GM23338 (cell line): ENCODE results near the gene SPATA31D4. TPM values are rescaled to one million over a fixed set of nuclear protein-coding genes. Genes with fewer than 3 reads are reported as not detected.

Experiments
- ATAC-seq: fragments of 200-7000 bp; cut with Tn5 transposase; 3 replicates; pipeline ENCODE4 v1.9.1; 2020
- DNase-seq: peaks from one replicate; pipeline ENCODE4 v3.0.0-alpha.2; 2015; ENCODE audit warnings: low spot score
- H2AFZ ChIP-seq: fragments of 200-600 bp; sonication (generic); 2 replicates; pipeline ENCODE4 v1.8.0; 2016; ENCODE audit warnings: antibody characterized with exemption, mild to moderate bottlenecking, moderate library complexity
- H3F3A ChIP-seq: fragments of 200-600 bp; sonication (generic); replicated peaks from 2 replicates; pipeline ENCODE4 v1.8.0; 2017; ENCODE audit warnings: antibody characterized with exemption, mixed run types, low read depth
- H3K27ac ChIP-seq: fragments of 200-600 bp; sonication (generic); 2 replicates; pipeline ENCODE4 v1.6.1; 2016; ENCODE audit warnings: low read depth
- H3K27me3 ChIP-seq: fragments of 200-600 bp; sonication (generic); 2 replicates; pipeline ENCODE4 v1.8.0; 2016; ENCODE audit warnings: mild to moderate bottlenecking, mixed run types, moderate library complexity; ENCODE audit not compliant: insufficient read depth
- H3K36me3 ChIP-seq: fragments of 200-600 bp; sonication (generic); 2 replicates; pipeline ENCODE4 v1.8.0; 2016; ENCODE audit warnings: mild to moderate bottlenecking; ENCODE audit not compliant: insufficient read depth
- H3K4me1 ChIP-seq: fragments of 200-600 bp; sonication (generic); 2 replicates; pipeline ENCODE4 v1.8.0; 2016; ENCODE audit warnings: mild to moderate bottlenecking, moderate library complexity; ENCODE audit not compliant: insufficient read depth
- H3K4me2 ChIP-seq: fragments of 200-600 bp; sonication (generic); 2 replicates; pipeline ENCODE4 v1.7.1; 2017; ENCODE audit warnings: mixed run types
- H3K4me3 ChIP-seq: fragments of 200-600 bp; sonication (generic); 2 replicates; pipeline ENCODE4 v1.6.1; 2016; ENCODE audit warnings: mixed run types
- H3K79me2 ChIP-seq: fragments of 200-600 bp; sonication (generic); replicated peaks from 2 replicates; pipeline ENCODE4 v1.8.0; 2017; ENCODE audit warnings: mild to moderate bottlenecking; ENCODE audit not compliant: insufficient read depth
- H3K9me2 ChIP-seq: fragments of 200-600 bp; sonication (generic); 2 replicates; pipeline ENCODE4 v1.8.0; 2017; ENCODE audit not compliant: insufficient read depth
- H4K20me1 ChIP-seq: fragments of 200-600 bp; sonication (generic); replicated peaks from 2 replicates; pipeline ENCODE4 v1.8.0; 2017; ENCODE audit warnings: mild to moderate bottlenecking; ENCODE audit not compliant: insufficient read depth
- H3K27ac Mint-ChIP-seq: 2 replicates; pipeline ENCODE4 v1.8.0; 2020; ENCODE audit warnings: inconsistent platforms, mild to moderate bottlenecking, moderate library complexity, mixed read lengths
- H3K27me3 Mint-ChIP-seq: 3 replicates; pipeline ENCODE4 v1.8.0; 2022; ENCODE audit warnings: low read depth, mild to moderate bottlenecking, moderate library complexity, mixed read lengths, inconsistent platforms; ENCODE audit not compliant: insufficient read depth, poor library complexity
- H3K36me3 Mint-ChIP-seq: 3 replicates; pipeline ENCODE4 v1.8.0; 2021; ENCODE audit warnings: low read depth, mild to moderate bottlenecking, inconsistent platforms, moderate library complexity, mixed read lengths
- H3K4me1 Mint-ChIP-seq: 3 replicates; pipeline ENCODE4 v1.8.0; 2020; ENCODE audit warnings: mild to moderate bottlenecking, inconsistent platforms, mixed read lengths
- H3K4me3 Mint-ChIP-seq: 3 replicates; pipeline ENCODE4 v1.8.0; 2021; ENCODE audit warnings: moderate library complexity, mild to moderate bottlenecking, inconsistent platforms, mixed read lengths
- H3K9me3 Mint-ChIP-seq: 3 replicates; pipeline ENCODE4 v1.8.0; 2020; ENCODE audit warnings: moderate library complexity, mild to moderate bottlenecking, inconsistent platforms, mixed read lengths
- CREB1 ChIP-seq: fragments of 250-450 bp; sonication (Bioruptor Pico); IDR thresholded peaks from 2 replicates; pipeline ENCODE4 v1.5.0; 2020; ENCODE audit warnings: low read depth, mild to moderate bottlenecking, moderate library complexity
- EZH2phosphoT487 ChIP-seq: fragments of 200-600 bp; sonication (generic); IDR thresholded peaks from one replicate; pipeline ENCODE4 v1.8.1; 2018; ENCODE audit warnings: antibody characterized with exemption; ENCODE audit not compliant: unreplicated experiment
- NANOG ChIP-seq: IDR thresholded peaks from 2 replicates; pipeline ENCODE4 v1.6.1; 2016; ENCODE audit warnings: antibody characterized with exemption, borderline replicate concordance
- ZNF114 ChIP-seq: fragments of 250-450 bp; sonication (Bioruptor Pico); IDR thresholded peaks from 2 replicates; pipeline ENCODE4 v1.5.0; 2020; ENCODE audit warnings: mild to moderate bottlenecking, moderate library complexity
- ZNF331 ChIP-seq: fragments of 250-450 bp; sonication (Bioruptor Pico); IDR thresholded peaks from 2 replicates; pipeline ENCODE4 v1.5.0; 2020; ENCODE audit warnings: low read depth, mild to moderate bottlenecking, moderate library complexity
- polyA plus RNA-seq: library from polyadenylated mRNA; unstranded; fragments of >200 nt; fragmentation: Nextera tagmentation; extraction: Ambion mirVana; gene quantifications from 2 replicates; pipeline ENCODE4 v1.2.1, GENCODE V29; 2016
- total RNA-seq: library from RNA; depleted of rRNA; stranded (reverse); fragments of >200 nt; shearing (Covaris generic); gene quantifications from 2 replicates; pipeline ENCODE4 v1.2.3, GENCODE V29; 2014
- TF ChIP-seq, protein P1 (sequence below): IDR thresholded peaks from one replicate; pipeline ENCODE4 v1.6.1; 2018; ENCODE audit warnings: antibody characterized with exemption; ENCODE audit not compliant: unreplicated experiment
- TF ChIP-seq, protein P2 (sequence below): fragments of 250-450 bp; sonication (Bioruptor Pico); IDR thresholded peaks from 2 replicates; pipeline ENCODE4 v1.5.0; 2020; ENCODE audit warnings: mild to moderate bottlenecking, moderate library complexity
- TF ChIP-seq, protein P3 (sequence below): IDR thresholded peaks from 2 replicates; pipeline ENCODE4 v1.6.1; 2016; ENCODE audit warnings: antibody characterized with exemption

Gene SPATA31D4
- total and polyA plus RNA-seq, 2 experiments from 2014 or later, result not detected

DNA sequence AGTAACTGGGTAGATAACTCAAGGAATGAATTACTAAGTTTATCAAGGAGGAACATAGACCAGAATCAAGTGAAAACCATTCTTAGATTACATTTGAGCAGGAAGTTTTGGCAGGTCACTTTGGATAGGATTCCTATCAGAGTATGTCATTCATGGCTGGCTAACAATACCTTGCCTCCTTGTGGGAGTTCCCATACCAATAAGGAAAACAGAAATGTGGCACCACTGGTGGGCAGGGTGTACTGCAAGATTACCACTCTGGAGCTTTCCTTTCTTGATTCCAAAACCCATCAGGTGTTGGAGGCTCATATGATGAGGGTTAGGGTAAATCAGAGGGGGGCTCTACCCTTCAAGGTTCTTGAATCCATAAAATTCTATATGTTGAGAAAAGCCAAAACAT lies 41.7 kb downstream of the SPATA31D4 start:
- H2AFZ ChIP-seq, result no peak overlapping the region
- Mint-ChIP-seq H3K27me3 (no peaks in the 10 kb centered on the region), H3K36me3 (no peaks in the 10 kb centered on the region; the same call in 2 of the 3 replicates), H3K9me3 (peaks cover 3% of the 10 kb centered on the region; the same call in 2 of the 3 replicates), H3K4me1 (no peaks in the 10 kb centered on the region), H3K27ac (no peak overlapping the region), H3K4me3 (no peak overlapping the region)
- TF ChIP-seq NANOG (no peak), EZH2phosphoT487 (no peak), ZNF331 (CRISPR knock-in tag) (no peak), ZNF114 (CRISPR knock-in tag) (no peak), CREB1 (CRISPR knock-in tag) (no peak)
- TF ChIP-seq, protein P1, sequence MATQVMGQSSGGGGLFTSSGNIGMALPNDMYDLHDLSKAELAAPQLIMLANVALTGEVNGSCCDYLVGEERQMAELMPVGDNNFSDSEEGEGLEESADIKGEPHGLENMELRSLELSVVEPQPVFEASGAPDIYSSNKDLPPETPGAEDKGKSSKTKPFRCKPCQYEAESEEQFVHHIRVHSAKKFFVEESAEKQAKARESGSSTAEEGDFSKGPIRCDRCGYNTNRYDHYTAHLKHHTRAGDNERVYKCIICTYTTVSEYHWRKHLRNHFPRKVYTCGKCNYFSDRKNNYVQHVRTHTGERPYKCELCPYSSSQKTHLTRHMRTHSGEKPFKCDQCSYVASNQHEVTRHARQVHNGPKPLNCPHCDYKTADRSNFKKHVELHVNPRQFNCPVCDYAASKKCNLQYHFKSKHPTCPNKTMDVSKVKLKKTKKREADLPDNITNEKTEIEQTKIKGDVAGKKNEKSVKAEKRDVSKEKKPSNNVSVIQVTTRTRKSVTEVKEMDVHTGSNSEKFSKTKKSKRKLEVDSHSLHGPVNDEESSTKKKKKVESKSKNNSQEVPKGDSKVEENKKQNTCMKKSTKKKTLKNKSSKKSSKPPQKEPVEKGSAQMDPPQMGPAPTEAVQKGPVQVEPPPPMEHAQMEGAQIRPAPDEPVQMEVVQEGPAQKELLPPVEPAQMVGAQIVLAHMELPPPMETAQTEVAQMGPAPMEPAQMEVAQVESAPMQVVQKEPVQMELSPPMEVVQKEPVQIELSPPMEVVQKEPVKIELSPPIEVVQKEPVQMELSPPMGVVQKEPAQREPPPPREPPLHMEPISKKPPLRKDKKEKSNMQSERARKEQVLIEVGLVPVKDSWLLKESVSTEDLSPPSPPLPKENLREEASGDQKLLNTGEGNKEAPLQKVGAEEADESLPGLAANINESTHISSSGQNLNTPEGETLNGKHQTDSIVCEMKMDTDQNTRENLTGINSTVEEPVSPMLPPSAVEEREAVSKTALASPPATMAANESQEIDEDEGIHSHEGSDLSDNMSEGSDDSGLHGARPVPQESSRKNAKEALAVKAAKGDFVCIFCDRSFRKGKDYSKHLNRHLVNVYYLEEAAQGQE, result no peak
- TF ChIP-seq, protein P2, sequence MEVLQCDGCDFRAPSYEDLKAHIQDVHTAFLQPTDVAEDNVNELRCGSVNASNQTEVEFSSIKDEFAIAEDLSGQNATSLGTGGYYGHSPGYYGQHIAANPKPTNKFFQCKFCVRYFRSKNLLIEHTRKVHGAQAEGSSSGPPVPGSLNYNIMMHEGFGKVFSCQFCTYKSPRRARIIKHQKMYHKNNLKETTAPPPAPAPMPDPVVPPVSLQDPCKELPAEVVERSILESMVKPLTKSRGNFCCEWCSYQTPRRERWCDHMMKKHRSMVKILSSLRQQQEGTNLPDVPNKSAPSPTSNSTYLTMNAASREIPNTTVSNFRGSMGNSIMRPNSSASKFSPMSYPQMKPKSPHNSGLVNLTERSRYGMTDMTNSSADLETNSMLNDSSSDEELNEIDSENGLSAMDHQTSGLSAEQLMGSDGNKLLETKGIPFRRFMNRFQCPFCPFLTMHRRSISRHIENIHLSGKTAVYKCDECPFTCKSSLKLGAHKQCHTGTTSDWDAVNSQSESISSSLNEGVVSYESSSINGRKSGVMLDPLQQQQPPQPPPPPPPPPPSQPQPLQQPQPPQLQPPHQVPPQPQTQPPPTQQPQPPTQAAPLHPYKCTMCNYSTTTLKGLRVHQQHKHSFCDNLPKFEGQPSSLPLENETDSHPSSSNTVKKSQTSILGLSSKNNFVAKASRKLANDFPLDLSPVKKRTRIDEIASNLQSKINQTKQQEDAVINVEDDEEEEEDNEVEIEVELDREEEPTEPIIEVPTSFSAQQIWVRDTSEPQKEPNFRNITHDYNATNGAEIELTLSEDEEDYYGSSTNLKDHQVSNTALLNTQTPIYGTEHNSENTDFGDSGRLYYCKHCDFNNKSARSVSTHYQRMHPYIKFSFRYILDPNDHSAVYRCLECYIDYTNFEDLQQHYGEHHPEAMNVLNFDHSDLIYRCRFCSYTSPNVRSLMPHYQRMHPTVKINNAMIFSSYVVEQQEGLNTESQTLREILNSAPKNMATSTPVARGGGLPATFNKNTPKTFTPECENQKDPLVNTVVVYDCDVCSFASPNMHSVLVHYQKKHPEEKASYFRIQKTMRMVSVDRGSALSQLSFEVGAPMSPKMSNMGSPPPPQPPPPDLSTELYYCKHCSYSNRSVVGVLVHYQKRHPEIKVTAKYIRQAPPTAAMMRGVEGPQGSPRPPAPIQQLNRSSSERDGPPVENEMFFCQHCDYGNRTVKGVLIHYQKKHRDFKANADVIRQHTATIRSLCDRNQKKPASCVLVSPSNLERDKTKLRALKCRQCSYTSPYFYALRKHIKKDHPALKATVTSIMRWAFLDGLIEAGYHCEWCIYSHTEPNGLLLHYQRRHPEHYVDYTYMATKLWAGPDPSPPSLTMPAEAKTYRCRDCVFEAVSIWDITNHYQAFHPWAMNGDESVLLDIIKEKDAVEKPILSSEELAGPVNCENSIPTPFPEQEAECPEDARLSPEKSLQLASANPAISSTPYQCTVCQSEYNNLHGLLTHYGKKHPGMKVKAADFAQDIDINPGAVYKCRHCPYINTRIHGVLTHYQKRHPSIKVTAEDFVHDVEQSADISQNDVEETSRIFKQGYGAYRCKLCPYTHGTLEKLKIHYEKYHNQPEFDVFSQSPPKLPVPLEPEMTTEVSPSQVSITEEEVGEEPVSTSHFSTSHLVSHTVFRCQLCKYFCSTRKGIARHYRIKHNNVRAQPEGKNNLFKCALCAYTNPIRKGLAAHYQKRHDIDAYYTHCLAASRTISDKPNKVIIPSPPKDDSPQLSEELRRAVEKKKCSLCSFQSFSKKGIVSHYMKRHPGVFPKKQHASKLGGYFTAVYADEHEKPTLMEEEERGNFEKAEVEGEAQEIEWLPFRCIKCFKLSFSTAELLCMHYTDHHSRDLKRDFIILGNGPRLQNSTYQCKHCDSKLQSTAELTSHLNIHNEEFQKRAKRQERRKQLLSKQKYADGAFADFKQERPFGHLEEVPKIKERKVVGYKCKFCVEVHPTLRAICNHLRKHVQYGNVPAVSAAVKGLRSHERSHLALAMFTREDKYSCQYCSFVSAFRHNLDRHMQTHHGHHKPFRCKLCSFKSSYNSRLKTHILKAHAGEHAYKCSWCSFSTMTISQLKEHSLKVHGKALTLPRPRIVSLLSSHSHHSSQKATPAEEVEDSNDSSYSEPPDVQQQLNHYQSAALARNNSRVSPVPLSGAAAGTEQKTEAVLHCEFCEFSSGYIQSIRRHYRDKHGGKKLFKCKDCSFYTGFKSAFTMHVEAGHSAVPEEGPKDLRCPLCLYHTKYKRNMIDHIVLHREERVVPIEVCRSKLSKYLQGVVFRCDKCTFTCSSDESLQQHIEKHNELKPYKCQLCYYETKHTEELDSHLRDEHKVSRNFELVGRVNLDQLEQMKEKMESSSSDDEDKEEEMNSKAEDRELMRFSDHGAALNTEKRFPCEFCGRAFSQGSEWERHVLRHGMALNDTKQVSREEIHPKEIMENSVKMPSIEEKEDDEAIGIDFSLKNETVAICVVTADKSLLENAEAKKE (CRISPR knock-in tag), result no peak
- TF ChIP-seq, protein P3, sequence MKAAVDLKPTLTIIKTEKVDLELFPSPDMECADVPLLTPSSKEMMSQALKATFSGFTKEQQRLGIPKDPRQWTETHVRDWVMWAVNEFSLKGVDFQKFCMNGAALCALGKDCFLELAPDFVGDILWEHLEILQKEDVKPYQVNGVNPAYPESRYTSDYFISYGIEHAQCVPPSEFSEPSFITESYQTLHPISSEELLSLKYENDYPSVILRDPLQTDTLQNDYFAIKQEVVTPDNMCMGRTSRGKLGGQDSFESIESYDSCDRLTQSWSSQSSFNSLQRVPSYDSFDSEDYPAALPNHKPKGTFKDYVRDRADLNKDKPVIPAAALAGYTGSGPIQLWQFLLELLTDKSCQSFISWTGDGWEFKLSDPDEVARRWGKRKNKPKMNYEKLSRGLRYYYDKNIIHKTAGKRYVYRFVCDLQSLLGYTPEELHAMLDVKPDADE, result no peak
- ATAC-seq (no peak), DNase-seq (peak; percentile 1)
- no peak overlapping the region for H3K4me2 ChIP-seq
- H3K27me3 ChIP-seq, result no peaks in the 10 kb centered on the region
- no peaks in the 10 kb centered on the region for H3F3A ChIP-seq
- H3K79me2 ChIP-seq, result no peaks in the 10 kb centered on the region
- no peaks in the 10 kb centered on the region for H4K20me1 ChIP-seq
- H3K9me2 ChIP-seq, result peaks cover 23% of the 10 kb centered on the region; the same call in 1 of the 2 replicates
- H3K36me3 ChIP-seq, result no peaks in the 10 kb centered on the region
- H3K27ac ChIP-seq, result no peak overlapping the region
- H3K4me1 ChIP-seq, result no peaks in the 10 kb centered on the region
- no peak overlapping the region for H3K4me3 ChIP-seq
